ENCODE results near the gene NUFIP2. TPM values are rescaled to one million over a fixed set of nuclear protein-coding genes. Genes with fewer than 3 reads are reported as not detected.

The NUFIP2 gene
- total and polyA plus RNA-seq, 2 donors (not counting 3 experiments of a cell fraction or from before 2014, with no cell fraction given): 27.2 to 51.1 TPM

GRCh38 chr17:29291163-29291752 lies 2.7 kb downstream of the NUFIP2 start:
- H3K36me3 ChIP-seq (ENCODE audit: control insufficient read depth in 2 of 2, extremely low read depth in 1 of 2, insufficient read depth in 2 of 2, low read length in 2 of 2): peaks cover 10 to 18% of the 10 kb centered on the region in 2 experiments
- peak overlapping the region; percentile 95 for H3K4me2 ChIP-seq (ENCODE audit: insufficient read depth, low read length)
- DNase-seq (ENCODE audit: low read depth, low spot score) (peak; percentile 83), FAIRE-seq (peak; percentile 55)
- no peaks in the 10 kb centered on the region for H3K27me3 ChIP-seq (ENCODE audit: control insufficient read depth in 2 of 2, insufficient read depth in 2 of 2, low read length in 2 of 2)
- intact Hi-C loops (cut with micrococcal nuclease) (loop anchor here (1.0 to 5.0 kb wide), 5 partner anchors 34 to 301 kb away; partner anchors contain the start of genes ABHD15, ANKRD13B and TP53I13), dilution Hi-C loops (cut with MboI; ENCODE audit: extremely low pct_ligation_motif_present, low sequenced_read_pairs) (no loop called here)
- H2AFZ ChIP-seq (ENCODE audit: low read depth, low read length): no peak overlapping the region
- TF ChIP-seq, protein P1, sequence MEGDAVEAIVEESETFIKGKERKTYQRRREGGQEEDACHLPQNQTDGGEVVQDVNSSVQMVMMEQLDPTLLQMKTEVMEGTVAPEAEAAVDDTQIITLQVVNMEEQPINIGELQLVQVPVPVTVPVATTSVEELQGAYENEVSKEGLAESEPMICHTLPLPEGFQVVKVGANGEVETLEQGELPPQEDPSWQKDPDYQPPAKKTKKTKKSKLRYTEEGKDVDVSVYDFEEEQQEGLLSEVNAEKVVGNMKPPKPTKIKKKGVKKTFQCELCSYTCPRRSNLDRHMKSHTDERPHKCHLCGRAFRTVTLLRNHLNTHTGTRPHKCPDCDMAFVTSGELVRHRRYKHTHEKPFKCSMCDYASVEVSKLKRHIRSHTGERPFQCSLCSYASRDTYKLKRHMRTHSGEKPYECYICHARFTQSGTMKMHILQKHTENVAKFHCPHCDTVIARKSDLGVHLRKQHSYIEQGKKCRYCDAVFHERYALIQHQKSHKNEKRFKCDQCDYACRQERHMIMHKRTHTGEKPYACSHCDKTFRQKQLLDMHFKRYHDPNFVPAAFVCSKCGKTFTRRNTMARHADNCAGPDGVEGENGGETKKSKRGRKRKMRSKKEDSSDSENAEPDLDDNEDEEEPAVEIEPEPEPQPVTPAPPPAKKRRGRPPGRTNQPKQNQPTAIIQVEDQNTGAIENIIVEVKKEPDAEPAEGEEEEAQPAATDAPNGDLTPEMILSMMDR (IDR thresholded peaks at IDR 0.05; ENCODE audit: extremely low read depth in 1 of 2, insufficient read depth in 1 of 2, low read depth in 1 of 2, low read length in 2 of 2): peak; percentile 39 to 42
- TF ChIP-seq, protein P2, sequence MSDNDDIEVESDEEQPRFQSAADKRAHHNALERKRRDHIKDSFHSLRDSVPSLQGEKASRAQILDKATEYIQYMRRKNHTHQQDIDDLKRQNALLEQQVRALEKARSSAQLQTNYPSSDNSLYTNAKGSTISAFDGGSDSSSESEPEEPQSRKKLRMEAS (IDR thresholded peaks at IDR 0.05; ENCODE audit: insufficient read depth, insufficient read length): no peak
- H3K4me1 ChIP-seq (ENCODE audit: control insufficient read depth, extremely low read depth, insufficient read depth, low read length): peaks cover 30% of the 10 kb centered on the region
- H3K79me2 ChIP-seq (ENCODE audit: control insufficient read depth, insufficient read depth, low read length): peaks cover 74% of the 10 kb centered on the region
- no TSS peak for BruUV-seq (replicated peaks)
- H3K4me3 ChIP-seq (replicated peaks in 1 of 3; ENCODE audit: insufficient read depth in 1 of 3, low read depth in 1 of 3, low read length in 3 of 3): peak overlapping the region; percentile 78 to 97 (median 91)
- H3K9ac ChIP-seq (replicated peaks; ENCODE audit: extremely low read depth, insufficient read depth, low read length): peak overlapping the region; percentile 88
- no peaks in the 10 kb centered on the region for H3K9me3 ChIP-seq (replicated peaks; ENCODE audit: control insufficient read depth, insufficient read depth, low read length)
- CTCF ChIA-PET: interaction anchor here (0.6 to 5.4 kb wide), 41 partner anchors 10 to 175 kb away, joined by 3 to 145 read pairs (median 5); partner anchors contain the start of gene MYO18A
- POLR2A ChIA-PET: interaction anchor here (0.8 to 1.0 kb wide), 2 partner anchors 146 to 167 kb away, joined by 3 to 4 read pairs; no protein-coding TSS in a partner anchor
- no peak overlapping the region for H3K27ac ChIP-seq (ENCODE audit: insufficient read depth, low read depth, low read length)
- H3K9me1 ChIP-seq (replicated peaks; ENCODE audit: control insufficient read depth, extremely low read depth, insufficient read depth, low read length): no peaks in the 10 kb centered on the region
- H4K20me1 ChIP-seq (replicated peaks; ENCODE audit: control insufficient read depth, extremely low read depth, insufficient read depth, low read length): peaks cover 19% of the 10 kb centered on the region

DNA sequence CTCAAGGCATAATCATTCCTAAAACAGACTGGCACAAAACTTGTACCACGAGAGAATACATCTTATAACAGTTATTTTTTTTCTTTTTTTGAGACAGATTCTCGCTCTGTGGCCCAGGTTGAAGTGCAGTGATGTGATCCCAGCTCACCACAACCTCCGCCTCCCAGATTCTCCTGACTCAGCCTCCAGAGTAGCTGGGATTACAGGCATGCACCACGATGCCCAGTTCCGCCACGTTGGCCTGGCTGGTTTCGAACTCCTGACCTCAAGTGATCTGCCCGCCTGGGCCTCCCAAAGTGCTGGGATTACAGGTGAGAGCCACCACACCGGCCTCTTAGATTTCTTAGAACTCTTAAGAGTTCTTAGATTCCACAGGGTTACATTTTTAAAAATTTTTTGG lies 4.1 kb downstream of the NUFIP2 start:
- DNase-seq (ENCODE audit: low read depth, low spot score) (no peak), FAIRE-seq (no peak)
- no peak for TF ChIP-seq POLR2AphosphoS5 (IDR thresholded peaks at IDR 0.05; ENCODE audit: insufficient read depth, low read depth, low read length)
- no peak for TF ChIP-seq EZH2 (IDR thresholded peaks at IDR 0.05; ENCODE audit: borderline replicate concordance, low read depth, low read length, severe bottlenecking)
- TF ChIP-seq FOS (IDR thresholded peaks at IDR 0.05; ENCODE audit: borderline replicate concordance, insufficient read depth, low read length): no peak
- no peak for TF ChIP-seq JUN (IDR thresholded peaks at IDR 0.05; ENCODE audit: borderline replicate concordance, insufficient read depth, insufficient read length, low read depth)
- TF ChIP-seq GATA2 (IDR thresholded peaks at IDR 0.05; ENCODE audit: insufficient read depth, insufficient read length, low read depth, low read length): no peak
- TF ChIP-seq, protein P1 (IDR thresholded peaks at IDR 0.05; ENCODE audit: extremely low read depth in 1 of 2, insufficient read depth in 1 of 2, low read depth in 1 of 2, low read length in 2 of 2): no peak
- TF ChIP-seq POLR2A (IDR thresholded peaks at IDR 0.05; ENCODE audit: low read depth, low read length): no peak
- TF ChIP-seq, protein P2 (IDR thresholded peaks at IDR 0.05; ENCODE audit: insufficient read depth, insufficient read length): no peak
- TF ChIP-seq MYC (IDR thresholded peaks at IDR 0.05; ENCODE audit: low read depth, low read length): no peak
- Histone ChIP-seq H3K9me1 (replicated peaks; ENCODE audit: control insufficient read depth, extremely low read depth, insufficient read depth, low read length) (no peaks in the 10 kb centered on the region), H3K4me3 (replicated peaks in 1 of 3; ENCODE audit: insufficient read depth in 1 of 3, low read depth in 1 of 3, low read length in 3 of 3) (no peak overlapping the region), H3K9me3 (replicated peaks; ENCODE audit: control insufficient read depth, insufficient read depth, low read length) (no peaks in the 10 kb centered on the region), H3K36me3 (ENCODE audit: control insufficient read depth in 2 of 2, extremely low read depth in 1 of 2, insufficient read depth in 2 of 2, low read length in 2 of 2) (peaks cover 14 to 27% of the 10 kb centered on the region in 2 experiments), H3K27ac (ENCODE audit: insufficient read depth, low read depth, low read length) (no peak overlapping the region), H3K4me1 (ENCODE audit: control insufficient read depth, extremely low read depth, insufficient read depth, low read length) (peaks cover 27% of the 10 kb centered on the region), H4K20me1 (replicated peaks; ENCODE audit: control insufficient read depth, extremely low read depth, insufficient read depth, low read length) (peaks cover 19% of the 10 kb centered on the region), H3K27me3 (ENCODE audit: control insufficient read depth in 2 of 2, insufficient read depth in 2 of 2, low read length in 2 of 2) (no peaks in the 10 kb centered on the region), H3K4me2 (ENCODE audit: insufficient read depth, low read length) (peak overlapping the region; percentile 40), H3K9ac (replicated peaks; ENCODE audit: extremely low read depth, insufficient read depth, low read length) (no peak overlapping the region), H2AFZ (ENCODE audit: low read depth, low read length) (no peak overlapping the region), H3K79me2 (ENCODE audit: control insufficient read depth, insufficient read depth, low read length) (peaks cover 88% of the 10 kb centered on the region)
- POLR2A ChIA-PET: no interaction called here
- intact Hi-C loops (cut with micrococcal nuclease): loop anchor here (5.0 kb wide), 3 partner anchors 33 to 302 kb away; partner anchors contain the start of genes ABHD15, ANKRD13B and TP53I13
- dilution Hi-C loops (cut with MboI; ENCODE audit: extremely low pct_ligation_motif_present, low sequenced_read_pairs): no loop called here
- no TSS peak for BruUV-seq (replicated peaks)
- CTCF ChIA-PET: interaction anchor here (1.7 to 5.4 kb wide), 8 partner anchors 12 to 173 kb away, joined by 5 to 145 read pairs (median 16); partner anchors contain the start of gene MYO18A
